Measurements from ENCODE around the gene IGHMBP2. TPM values are rescaled to one million over a fixed set of nuclear protein-coding genes. Genes with fewer than 3 reads are reported as not detected.

Gene IGHMBP2
- total and polyA plus RNA-seq, 2 experiments from 2014 or later: 5.2 to 9.3 TPM

- Histone ChIP-seq H4K20me1 (ENCODE audit: insufficient read depth) (no peaks in the 10 kb centered on the region), H3K4me3 (no peak overlapping the region), H3K36me3 (ENCODE audit: low read depth) (no peaks in the 10 kb centered on the region), H3K27ac (no peak overlapping the region), H2AFZ (no peak overlapping the region), H3K79me2 (ENCODE audit: insufficient read depth) (no peaks in the 10 kb centered on the region), H3K9ac (no peak overlapping the region), H3K4me2 (ENCODE audit: unreplicated experiment) (no peak overlapping the region), H3K9me3 (ENCODE audit: low read depth) (no peaks in the 10 kb centered on the region), H3K27me3 (replicated peaks; ENCODE audit: insufficient read depth) (peaks cover 31% of the 10 kb centered on the region; the same call in 1 of the 2 replicates), H3K4me1 (ENCODE audit: insufficient read depth) (no peaks in the 10 kb centered on the region), H3F3A (ENCODE audit: insufficient read depth) (no peaks in the 10 kb centered on the region), H3K9me2 (ENCODE audit: insufficient read depth) (no peaks in the 10 kb centered on the region)
- TF ChIP-seq EZH2 (IDR thresholded peaks at IDR 0.05; ENCODE audit: insufficient read depth, poor library complexity, severe bottlenecking): no peak
- in situ Hi-C loops (cut with MboI): no loop called here
- no peak for DNase-seq
- 77 to 80% methylated on average over 33 of the region's 33 CpGs for WGBS, 2 experiments (ENCODE audit: low coverage in 1 of 2, low lambda C conversion rate in 2 of 2, missing lambda C conversion rate in 2 of 2)
Observed at GRCh38 chr11:68979931-68980775, 76.5 kb downstream of the IGHMBP2 start.

- Histone ChIP-seq H3K4me2 (ENCODE audit: unreplicated experiment) (no peak within 1 kb of the TSS), H3K9me2 (ENCODE audit: insufficient read depth) (no peaks in the 10 kb centered on the region), H2AFZ (no peak within 1 kb of the TSS), H4K20me1 (ENCODE audit: insufficient read depth) (no peaks in the 10 kb centered on the region), H3K9me3 (ENCODE audit: low read depth) (no peaks in the 10 kb centered on the region), H3K79me2 (ENCODE audit: insufficient read depth) (no peaks in the 10 kb centered on the region), H3K27ac (no peak within 1 kb of the TSS), H3K36me3 (ENCODE audit: low read depth) (no peaks in the 10 kb centered on the region), H3K27me3 (replicated peaks; ENCODE audit: insufficient read depth) (peaks cover 31% of the 10 kb centered on the region; the same call in 1 of the 2 replicates), H3K4me1 (ENCODE audit: insufficient read depth) (no peaks in the 10 kb centered on the region), H3F3A (ENCODE audit: insufficient read depth) (no peaks in the 10 kb centered on the region), H3K9ac (no peak within 1 kb of the TSS), H3K4me3 (no peak within 1 kb of the TSS)
- DNase-seq: no peak
- WGBS, 2 experiments (ENCODE audit: low coverage in 1 of 2, low lambda C conversion rate in 2 of 2, missing lambda C conversion rate in 2 of 2): 59 to 65% methylated on average over 8 of the region's 8 CpGs
- no peak for TF ChIP-seq EZH2 (IDR thresholded peaks at IDR 0.05; ENCODE audit: insufficient read depth, poor library complexity, severe bottlenecking)
- no peak for TF ChIP-seq EZH2phosphoT487 (IDR thresholded peaks at IDR 0.05; ENCODE audit: insufficient read depth, low read depth)
- in situ Hi-C loops (cut with MboI): no loop called here
Observed at GRCh38 chr11:68980776-68981065, 77.0 kb downstream of the IGHMBP2 start, which contains the start of gene MRGPRD. Gene MRGPRD, minus strand, starts transcription at chr11:68980986. Its CDS starts 0 bp downstream, at chr11:68980986.

GRCh38 chr11:68982134-68982533 is 78.4 kb downstream of the IGHMBP2 start:
- Histone ChIP-seq H3K9me2 (ENCODE audit: insufficient read depth) (no peaks in the 10 kb centered on the region), H3K27ac (no peak overlapping the region), H3K9me3 (ENCODE audit: low read depth) (no peaks in the 10 kb centered on the region), H3K27me3 (replicated peaks; ENCODE audit: insufficient read depth) (peaks cover 21% of the 10 kb centered on the region; the same call in 1 of the 2 replicates), H3K4me3 (no peak overlapping the region), H3K79me2 (ENCODE audit: insufficient read depth) (no peaks in the 10 kb centered on the region), H4K20me1 (ENCODE audit: insufficient read depth) (no peaks in the 10 kb centered on the region), H3K4me1 (ENCODE audit: insufficient read depth) (no peaks in the 10 kb centered on the region), H3F3A (ENCODE audit: insufficient read depth) (no peaks in the 10 kb centered on the region), H2AFZ (no peak overlapping the region), H3K9ac (no peak overlapping the region), H3K36me3 (ENCODE audit: low read depth) (no peaks in the 10 kb centered on the region), H3K4me2 (ENCODE audit: unreplicated experiment) (no peak overlapping the region)
- 37 to 47% methylated on average over 2 of the region's 2 CpGs for WGBS, 2 experiments (ENCODE audit: low coverage in 1 of 2, low lambda C conversion rate in 2 of 2, missing lambda C conversion rate in 2 of 2)
- in situ Hi-C loops (cut with MboI): no loop called here
- DNase-seq: no peak
- no peak for TF ChIP-seq EZH2 (IDR thresholded peaks at IDR 0.05; ENCODE audit: insufficient read depth, poor library complexity, severe bottlenecking)
- TF ChIP-seq EZH2phosphoT487 (IDR thresholded peaks at IDR 0.05; ENCODE audit: insufficient read depth, low read depth): no peak

DNA sequence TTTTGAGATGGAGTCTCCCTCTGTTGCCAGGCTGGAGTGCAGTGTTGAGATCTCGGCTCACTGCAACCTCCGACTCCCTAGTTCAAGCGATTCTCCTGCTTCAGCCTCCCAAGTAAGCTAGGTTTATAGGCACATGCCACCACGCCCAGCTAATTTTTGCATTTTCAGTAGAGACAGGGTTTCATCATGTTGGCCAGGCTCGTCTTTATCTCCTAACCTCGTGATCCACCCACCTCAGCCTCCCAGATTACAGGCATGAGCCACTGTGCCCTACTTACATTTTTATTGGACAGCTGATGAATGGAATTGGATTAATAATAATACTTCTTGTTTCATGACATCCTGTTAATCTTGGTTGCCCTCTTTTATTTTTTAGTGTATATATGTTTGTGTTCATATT is 80.1 kb downstream of the IGHMBP2 start:
- WGBS, 2 experiments (ENCODE audit: low coverage in 1 of 2, low lambda C conversion rate in 2 of 2, missing lambda C conversion rate in 2 of 2): 50 to 61% methylated on average over 6 of the region's 6 CpGs
- H3K9me2 ChIP-seq (ENCODE audit: insufficient read depth): no peaks in the 10 kb centered on the region
- H3K4me2 ChIP-seq (ENCODE audit: unreplicated experiment): no peak overlapping the region
- H3K4me1 ChIP-seq (ENCODE audit: insufficient read depth): no peaks in the 10 kb centered on the region
- H3K9ac ChIP-seq: no peak overlapping the region
- H3K36me3 ChIP-seq (ENCODE audit: low read depth): no peaks in the 10 kb centered on the region
- H3K9me3 ChIP-seq (ENCODE audit: low read depth): no peaks in the 10 kb centered on the region
- no peak overlapping the region for H3K4me3 ChIP-seq
- no peaks in the 10 kb centered on the region for H3K79me2 ChIP-seq (ENCODE audit: insufficient read depth)
- no peak overlapping the region for H2AFZ ChIP-seq
- TF ChIP-seq EZH2phosphoT487 (IDR thresholded peaks at IDR 0.05; ENCODE audit: insufficient read depth, low read depth) (no peak), EZH2 (IDR thresholded peaks at IDR 0.05; ENCODE audit: insufficient read depth, poor library complexity, severe bottlenecking) (no peak)
- H3F3A ChIP-seq (ENCODE audit: insufficient read depth): no peaks in the 10 kb centered on the region
- DNase-seq: no peak
- no peak overlapping the region for H3K27ac ChIP-seq
- peaks cover 13% of the 10 kb centered on the region; the same call in 1 of the 2 replicates for H3K27me3 ChIP-seq (replicated peaks; ENCODE audit: insufficient read depth)
- H4K20me1 ChIP-seq (ENCODE audit: insufficient read depth): no peaks in the 10 kb centered on the region
- in situ Hi-C loops (cut with MboI): no loop called here

Data from GM23248 (cell line).